IMR-90 (cell line): ENCODE data around the gene CEBPB. TPM values are rescaled to one million over a fixed set of nuclear protein-coding genes. Genes with fewer than 3 reads are reported as not detected.

Experiments
- ATAC-seq: fragments of 200-7000 bp; cut with Tn5 transposase; 2 replicates; pipeline ENCODE4 v1.9.1; 2020; ENCODE audit warnings: low read depth, mild to moderate bottlenecking, moderate library complexity
- BruUV-seq: library from RNA; stranded (reverse); fragments of 400-500 nt; replicated peaks from 2 replicates; lab custom pipeline; 2021; lab: Mats Ljungman, UMichigan
- CTCF ChIA-PET: fragments of 300-600 bp; formaldehyde crosslinking; extraction: SDS; loops from one replicate; lab custom pipeline; 2021; ENCODE audit warnings: antibody characterized with exemption; lab: Yijun Ruan, JAX
- POLR2A ChIA-PET: fragments of 300-600 bp; sonication (Branson Sonifier 250); formaldehyde crosslinking; loops from one replicate; lab custom pipeline; 2022; ENCODE audit warnings: antibody characterized with exemption; ENCODE audit not compliant: unreplicated experiment; lab: Charles Lee
- DNase-seq: peaks from one replicate; pipeline ENCODE4 v3.0.0; 2013
- H2AFZ ChIP-seq: replicated peaks from 2 replicates; pipeline ENCODE3; 2013; ENCODE audit warnings: low read length, mild to moderate bottlenecking; ENCODE audit not compliant: poor library complexity
- H2AK5ac ChIP-seq: 2 replicates; pipeline ENCODE4 v1.6.1; 2013; ENCODE audit warnings: low read depth, low read length, inconsistent platforms
- H2AK9ac ChIP-seq: replicated peaks from 2 replicates; pipeline ENCODE3; 2013; ENCODE audit warnings: mild to moderate bottlenecking, low read depth, low read length, moderate library complexity; ENCODE audit not compliant: poor library complexity
- H2BK120ac ChIP-seq: 2 replicates; pipeline ENCODE4 v1.6.1; 2013; ENCODE audit warnings: low read depth, low read length, inconsistent platforms
- H2BK15ac ChIP-seq: 3 replicates; pipeline ENCODE4 v1.6.1; 2013; ENCODE audit warnings: low read depth, low read length, inconsistent platforms
- H2BK20ac ChIP-seq: 2 replicates; pipeline ENCODE4 v1.6.1; 2013; ENCODE audit warnings: low read depth, mild to moderate bottlenecking, inconsistent platforms, low read length, moderate library complexity
- H2BK5ac ChIP-seq: 2 replicates; pipeline ENCODE4 v1.6.1; 2013; ENCODE audit warnings: mild to moderate bottlenecking, low read depth, low read length, inconsistent platforms; ENCODE audit not compliant: poor library complexity, severe bottlenecking
- H3K14ac ChIP-seq: replicated peaks from 2 replicates; pipeline ENCODE4 v1.6.1; 2013; ENCODE audit warnings: low read depth, low read length, inconsistent platforms
- H3K18ac ChIP-seq: 2 replicates; pipeline ENCODE4 v1.6.1; 2013; ENCODE audit warnings: low read depth, low read length, control low read depth
- H3K23ac ChIP-seq: 2 replicates; pipeline ENCODE4 v1.6.1; 2013; ENCODE audit warnings: low read depth, low read length, inconsistent platforms
- H3K27ac ChIP-seq: 2 replicates; pipeline ENCODE4 v1.5.1; 2013; ENCODE audit warnings: mild to moderate bottlenecking, control low read depth, low read length; ENCODE audit not compliant: insufficient read depth
- H3K27me3 ChIP-seq: 2 replicates; pipeline ENCODE4 v1.6.1; 2013; ENCODE audit warnings: low read length; ENCODE audit not compliant: control insufficient read depth, insufficient read depth
- H3K36me3 ChIP-seq: 2 replicates; pipeline ENCODE4 v1.6.1; 2013; ENCODE audit warnings: low read length, mixed read lengths; ENCODE audit not compliant: control insufficient read depth, insufficient read depth
- H3K4ac ChIP-seq: 2 replicates; pipeline ENCODE4 v1.6.1; 2013; ENCODE audit warnings: low read depth, low read length, inconsistent platforms
- H3K4me1 ChIP-seq: 2 replicates; pipeline ENCODE4 v1.6.1; 2013; ENCODE audit warnings: low read length, mixed read lengths; ENCODE audit not compliant: control insufficient read depth, insufficient read depth
- H3K4me2 ChIP-seq: 2 replicates; pipeline ENCODE4 v1.6.1; 2013; ENCODE audit warnings: low read depth, mild to moderate bottlenecking, control low read depth, low read length, moderate library complexity
- H3K4me3 ChIP-seq: 2 replicates; pipeline ENCODE4 v1.5.1; 2013; ENCODE audit warnings: low read depth, mild to moderate bottlenecking, control low read depth, low read length, moderate library complexity; ENCODE audit not compliant: insufficient read depth
- H3K56ac ChIP-seq: 2 replicates; pipeline ENCODE4 v1.6.1; 2013; ENCODE audit warnings: low read length, inconsistent platforms; ENCODE audit not compliant: insufficient read depth; ENCODE audit errors: extremely low read depth
- H3K79me1 ChIP-seq, 2 experiments: 2 replicates each; pipeline ENCODE4 v1.6.1; 2013; ENCODE audit warnings: low read length in 2 of 2, inconsistent platforms in 1 of 2, low read depth in 1 of 2
- H3K9ac ChIP-seq: 2 replicates; pipeline ENCODE4 v1.6.1; 2013; ENCODE audit warnings: low read depth, low read length, control low read depth
- H3K9me1 ChIP-seq: 2 replicates; pipeline ENCODE4 v1.6.1; 2013; ENCODE audit warnings: low read length, inconsistent platforms; ENCODE audit not compliant: insufficient read depth
- H3K9me3 ChIP-seq: 2 replicates; pipeline ENCODE4 v1.6.1; 2013; ENCODE audit warnings: low read length; ENCODE audit not compliant: control insufficient read depth, insufficient read depth
- H4K20me1 ChIP-seq: 2 replicates; pipeline ENCODE4 v1.6.1; 2013; ENCODE audit warnings: low read length, inconsistent platforms; ENCODE audit not compliant: insufficient read depth
- H4K5ac ChIP-seq: 2 replicates; pipeline ENCODE4 v1.6.1; 2013; ENCODE audit warnings: mild to moderate bottlenecking, low read depth, low read length, control low read depth
- H4K8ac ChIP-seq, 2 experiments: 2 replicates each; pipeline ENCODE4 v1.6.1; 2013; ENCODE audit warnings: low read depth in 2 of 2, low read length in 2 of 2, control low read depth in 1 of 2, inconsistent platforms in 1 of 2
- H4K91ac ChIP-seq: 2 replicates; pipeline ENCODE4 v1.6.1; 2013; ENCODE audit warnings: low read depth, low read length, inconsistent platforms; ENCODE audit not compliant: insufficient read depth
- BHLHE40 ChIP-seq: fragments of 150-350 bp; IDR thresholded peaks from 2 replicates; pipeline ENCODE4 v1.6.1; 2016; ENCODE audit warnings: mild to moderate bottlenecking, low read depth, low read length
- CEBPB ChIP-seq: IDR thresholded peaks from 2 replicates; pipeline ENCODE4 v1.6.1; 2012; ENCODE audit warnings: low read depth, low read length, improper control_type of control experiment
- CHD1 ChIP-seq: IDR thresholded peaks from 2 replicates; pipeline ENCODE4 v1.6.1; 2012; ENCODE audit warnings: low read depth, low read length, improper control_type of control experiment
- FOS ChIP-seq: fragments of 150-350 bp; IDR thresholded peaks from 2 replicates; pipeline ENCODE4 v1.6.1; 2016; ENCODE audit warnings: low read depth, low read length
- MAFK ChIP-seq: IDR thresholded peaks from 2 replicates; pipeline ENCODE4 v1.6.1; 2012; ENCODE audit warnings: low read depth, low read length, improper control_type of control experiment
- MAZ ChIP-seq: IDR thresholded peaks from 2 replicates; pipeline ENCODE4 v1.6.1; 2012; ENCODE audit warnings: low read depth, mild to moderate bottlenecking, low read length, improper control_type of control experiment, moderate library complexity, borderline replicate concordance
- MXI1 ChIP-seq: IDR thresholded peaks from 2 replicates; pipeline ENCODE4 v1.6.1; 2012; ENCODE audit warnings: low read depth, mild to moderate bottlenecking, low read length, moderate library complexity, borderline replicate concordance
- NFE2L2 ChIP-seq: fragments of 150-350 bp; IDR thresholded peaks from 2 replicates; pipeline ENCODE4 v1.6.1; 2016; ENCODE audit warnings: low read depth, mild to moderate bottlenecking, low read length
- POLR2A ChIP-seq: IDR thresholded peaks from 2 replicates; pipeline ENCODE4 v1.6.1; 2012; ENCODE audit warnings: mild to moderate bottlenecking, low read depth, low read length
- RAD21 ChIP-seq: IDR thresholded peaks from 2 replicates; pipeline ENCODE4 v1.6.1; 2012; ENCODE audit warnings: low read length, improper control_type of control experiment
- RCOR1 ChIP-seq: IDR thresholded peaks from 2 replicates; pipeline ENCODE4 v1.6.1; 2012; ENCODE audit warnings: mild to moderate bottlenecking, low read length, improper control_type of control experiment; ENCODE audit not compliant: insufficient replicate concordance
- RFX5 ChIP-seq: IDR thresholded peaks from 2 replicates; pipeline ENCODE4 v1.8.0; 2012; ENCODE audit warnings: low read depth, mild to moderate bottlenecking, low read length, moderate library complexity
- SMC3 ChIP-seq: fragments of 150-350 bp; IDR thresholded peaks from 2 replicates; pipeline ENCODE4 v1.6.1; 2016; ENCODE audit warnings: low read depth, mild to moderate bottlenecking, antibody characterized with exemption, low read length, moderate library complexity
- WGBS, 2 experiments: methylation state at CpG; one replicate each; pipeline versions ENCODE4 v1.1.5 to v1.1.7; 2013; ENCODE audit warnings: missing lambda C conversion rate in 2 of 2; ENCODE audit not compliant: insufficient read length in 1 of 2; ENCODE audit errors: extremely low coverage in 2 of 2; 5-methylcytosine and 5-hydroxymethylcytosine counted together
- dilution Hi-C: fragments of 300-500 bp; cut with HindIII; formaldehyde crosslinking; loops from one replicate; pipeline ENCODE4 v1.14.3; 2018; ENCODE audit warnings: low sequenced_read_pairs; ENCODE audit not compliant: unreplicated experiment
- in situ Hi-C: fragments of 300-500 bp; cut with MboI; formaldehyde crosslinking; loops from 3 replicates; pipeline ENCODE4 v1.14.3; 2019; ENCODE audit warnings: low sequenced_read_pairs, inconsistent platforms, mixed read lengths
- intact Hi-C: fragments of 100-400 bp; cut with micrococcal nuclease; formaldehyde crosslinking; loops from 2 replicates; pipeline ENCODE4 v1.10.0; 2022
- polyA plus RNA-seq, 3 experiments: library from polyadenylated mRNA; depleted of rRNA; stranded (reverse); fragments of >200 nt; gene quantifications; 2 replicates each; pipeline ENCODE4 v1.2.3, GENCODE V29; 2012; ENCODE audit warnings: low replicate concordance in 1 of 3
- total RNA-seq: library from RNA; depleted of rRNA; stranded (reverse); fragments of >200 nt; gene quantifications from 2 replicates; pipeline ENCODE4 v1.2.3, GENCODE V29; 2012
- TF ChIP-seq, protein P1 (sequence below): fragments of 150-350 bp; IDR thresholded peaks from 2 replicates; pipeline ENCODE4 v1.6.1; 2016; ENCODE audit warnings: low read depth, mild to moderate bottlenecking, low read length, moderate library complexity, borderline replicate concordance
- TF ChIP-seq, protein P2 (sequence below): fragments of 150-350 bp; IDR thresholded peaks from 2 replicates; pipeline ENCODE4 v1.6.1; 2017; ENCODE audit warnings: mild to moderate bottlenecking, antibody characterized with exemption, low read length, low read depth
- TF ChIP-seq, protein P3 (sequence below): conservative IDR thresholded peaks from 2 replicates; pipeline ENCODE4 v1.5.1; 2012; ENCODE audit warnings: mild to moderate bottlenecking, low read depth, low read length, improper control_type of control experiment

CEBPB gene
- total and polyA plus RNA-seq, 2 of the 4 experiments (the other 2 are of a cell fraction), result 3.4 to 17.4 TPM

DNA sequence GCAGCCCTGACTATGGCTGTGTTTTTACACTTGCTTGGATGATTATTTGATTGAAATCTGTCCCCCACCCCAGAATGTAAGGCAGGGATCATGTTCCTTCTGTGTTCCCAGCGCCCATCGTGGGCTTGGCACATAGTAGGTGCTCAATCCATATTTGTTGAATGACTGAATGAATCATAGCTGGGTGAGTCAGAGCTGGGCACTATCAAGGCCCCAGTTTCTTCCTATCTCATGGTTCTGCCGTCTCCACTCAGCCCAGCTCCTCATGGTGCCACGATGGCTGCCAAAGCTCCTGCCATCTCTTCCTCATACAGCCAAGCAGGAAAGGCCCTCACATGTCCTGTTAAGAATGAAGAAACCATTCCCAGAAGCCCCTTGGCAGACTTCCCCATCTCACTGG, 29.0 kb downstream of the CEBPB start:
- no peak overlapping the region for H2BK5ac ChIP-seq
- H3K4me3 ChIP-seq, result no peak overlapping the region
- in situ Hi-C loops (no loop called here), intact Hi-C loops (no loop called here), dilution Hi-C loops (no loop called here)
- ChIA-PET POLR2A (no interaction called here), CTCF (no interaction called here)
- H4K8ac ChIP-seq, result no peak overlapping the region
- no peak overlapping the region for H2AK9ac ChIP-seq
- TF ChIP-seq POLR2A, result no peak
- TF ChIP-seq MAZ, result no peak
- TF ChIP-seq, protein P1, sequence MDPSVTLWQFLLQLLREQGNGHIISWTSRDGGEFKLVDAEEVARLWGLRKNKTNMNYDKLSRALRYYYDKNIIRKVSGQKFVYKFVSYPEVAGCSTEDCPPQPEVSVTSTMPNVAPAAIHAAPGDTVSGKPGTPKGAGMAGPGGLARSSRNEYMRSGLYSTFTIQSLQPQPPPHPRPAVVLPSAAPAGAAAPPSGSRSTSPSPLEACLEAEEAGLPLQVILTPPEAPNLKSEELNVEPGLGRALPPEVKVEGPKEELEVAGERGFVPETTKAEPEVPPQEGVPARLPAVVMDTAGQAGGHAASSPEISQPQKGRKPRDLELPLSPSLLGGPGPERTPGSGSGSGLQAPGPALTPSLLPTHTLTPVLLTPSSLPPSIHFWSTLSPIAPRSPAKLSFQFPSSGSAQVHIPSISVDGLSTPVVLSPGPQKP, result no peak
- TF ChIP-seq CEBPB, result no peak
- no peak for TF ChIP-seq SMC3
- TF ChIP-seq FOS, result no peak
- no peak for TF ChIP-seq BHLHE40
- TF ChIP-seq, protein P2, sequence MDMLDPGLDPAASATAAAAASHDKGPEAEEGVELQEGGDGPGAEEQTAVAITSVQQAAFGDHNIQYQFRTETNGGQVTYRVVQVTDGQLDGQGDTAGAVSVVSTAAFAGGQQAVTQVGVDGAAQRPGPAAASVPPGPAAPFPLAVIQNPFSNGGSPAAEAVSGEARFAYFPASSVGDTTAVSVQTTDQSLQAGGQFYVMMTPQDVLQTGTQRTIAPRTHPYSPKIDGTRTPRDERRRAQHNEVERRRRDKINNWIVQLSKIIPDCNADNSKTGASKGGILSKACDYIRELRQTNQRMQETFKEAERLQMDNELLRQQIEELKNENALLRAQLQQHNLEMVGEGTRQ, result no peak
- no peak for TF ChIP-seq CHD1
- no peak for TF ChIP-seq NFE2L2
- TF ChIP-seq MAFK, result no peak
- no peak for TF ChIP-seq MXI1
- TF ChIP-seq RAD21, result no peak
- TF ChIP-seq, protein P3, sequence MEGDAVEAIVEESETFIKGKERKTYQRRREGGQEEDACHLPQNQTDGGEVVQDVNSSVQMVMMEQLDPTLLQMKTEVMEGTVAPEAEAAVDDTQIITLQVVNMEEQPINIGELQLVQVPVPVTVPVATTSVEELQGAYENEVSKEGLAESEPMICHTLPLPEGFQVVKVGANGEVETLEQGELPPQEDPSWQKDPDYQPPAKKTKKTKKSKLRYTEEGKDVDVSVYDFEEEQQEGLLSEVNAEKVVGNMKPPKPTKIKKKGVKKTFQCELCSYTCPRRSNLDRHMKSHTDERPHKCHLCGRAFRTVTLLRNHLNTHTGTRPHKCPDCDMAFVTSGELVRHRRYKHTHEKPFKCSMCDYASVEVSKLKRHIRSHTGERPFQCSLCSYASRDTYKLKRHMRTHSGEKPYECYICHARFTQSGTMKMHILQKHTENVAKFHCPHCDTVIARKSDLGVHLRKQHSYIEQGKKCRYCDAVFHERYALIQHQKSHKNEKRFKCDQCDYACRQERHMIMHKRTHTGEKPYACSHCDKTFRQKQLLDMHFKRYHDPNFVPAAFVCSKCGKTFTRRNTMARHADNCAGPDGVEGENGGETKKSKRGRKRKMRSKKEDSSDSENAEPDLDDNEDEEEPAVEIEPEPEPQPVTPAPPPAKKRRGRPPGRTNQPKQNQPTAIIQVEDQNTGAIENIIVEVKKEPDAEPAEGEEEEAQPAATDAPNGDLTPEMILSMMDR, result no peak
- no peak for TF ChIP-seq RFX5
- TF ChIP-seq RCOR1, result no peak
- H2BK120ac ChIP-seq, result peak overlapping the region; percentile 42; the same call in 1 of the 2 replicates
- peak overlapping the region; percentile 34 for H2AFZ ChIP-seq
- peaks cover 10% of the 10 kb centered on the region for H3K4me1 ChIP-seq
- H3K36me3 ChIP-seq, result no peaks in the 10 kb centered on the region
- H3K9me3 ChIP-seq, result peaks cover 6% of the 10 kb centered on the region; the same call in 1 of the 2 replicates
- peaks cover 0 to 6% of the 10 kb centered on the region in 2 experiments; a peak in 2 of 4 replicates for H3K79me1 ChIP-seq
- H3K4me2 ChIP-seq, result no peak overlapping the region
- WGBS, 2 experiments, result 100% methylated on average over 1 of the region's 4 CpGs; no CpG with 5 or more reads in 1 of the 2 experiments
- no peak for ATAC-seq
- no peak overlapping the region for H3K18ac ChIP-seq
- no peak overlapping the region for H4K5ac ChIP-seq
- DNase-seq, result no peak
- H2BK15ac ChIP-seq, result no peak overlapping the region
- H2BK20ac ChIP-seq, result no peak overlapping the region
- no peak overlapping the region for H3K27ac ChIP-seq
- no peaks in the 10 kb centered on the region for H4K20me1 ChIP-seq
- peak overlapping the region; percentile 93 for H2AK5ac ChIP-seq
- H3K23ac ChIP-seq, result peak overlapping the region; percentile 53; the same call in 1 of the 2 replicates
- H3K9ac ChIP-seq, result no peak overlapping the region
- BruUV-seq, result no TSS peak
- H3K27me3 ChIP-seq, result no peaks in the 10 kb centered on the region; the same call in 1 of the 2 replicates
- peak overlapping the region; percentile 61; the same call in 1 of the 2 replicates for H3K14ac ChIP-seq
- H3K4ac ChIP-seq, result peak overlapping the region; percentile 37; the same call in 1 of the 2 replicates
- no peak overlapping the region for H4K91ac ChIP-seq
- H3K56ac ChIP-seq, result no peak overlapping the region
- peaks cover 7% of the 10 kb centered on the region for H3K9me1 ChIP-seq
